ENCODE results near the gene RAB31. TPM values are rescaled to one million over a fixed set of nuclear protein-coding genes. Genes with fewer than 3 reads are reported as not detected.

Gene RAB31
- total RNA-seq, 4 donors from 2014 or later = 108 to 181 (median 136) TPM

DNA sequence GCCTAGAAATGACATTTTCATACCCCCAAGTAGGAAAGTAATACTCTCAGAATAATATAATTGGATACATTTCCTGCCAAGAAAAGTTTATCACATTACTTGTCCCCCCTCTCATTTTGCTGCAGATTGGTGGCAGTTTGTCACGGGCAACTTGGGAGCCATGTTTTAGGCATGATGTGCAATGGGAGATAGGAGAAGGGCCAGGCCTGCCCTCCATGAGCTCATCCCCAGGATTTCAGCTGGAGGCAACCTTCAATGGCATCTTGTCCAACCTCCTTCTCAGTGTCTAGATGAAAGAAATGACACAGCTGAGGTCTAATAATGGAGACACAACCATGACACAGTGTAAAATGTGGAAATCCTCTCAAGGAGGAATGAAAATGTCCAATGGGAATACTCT, 11.4 kb upstream of the RAB31 start:
- no peaks in the 10 kb centered on the region for H3K9me3 ChIP-seq
- no peak overlapping the region for H3K4me3 ChIP-seq
- no peak for ATAC-seq
- WGBS, 2 donors (ENCODE audit: low coverage in 1 of 2) = no CpG with 5 or more reads among the region's 1 CpG
- no peak for TF ChIP-seq POLR2AphosphoS5 (IDR thresholded peaks at IDR 0.05)
- no peak for TF ChIP-seq POLR2A (IDR thresholded peaks at IDR 0.05)
- no peak for TF ChIP-seq EP300 (IDR thresholded peaks at IDR 0.05)
- TF ChIP-seq, protein P1, sequence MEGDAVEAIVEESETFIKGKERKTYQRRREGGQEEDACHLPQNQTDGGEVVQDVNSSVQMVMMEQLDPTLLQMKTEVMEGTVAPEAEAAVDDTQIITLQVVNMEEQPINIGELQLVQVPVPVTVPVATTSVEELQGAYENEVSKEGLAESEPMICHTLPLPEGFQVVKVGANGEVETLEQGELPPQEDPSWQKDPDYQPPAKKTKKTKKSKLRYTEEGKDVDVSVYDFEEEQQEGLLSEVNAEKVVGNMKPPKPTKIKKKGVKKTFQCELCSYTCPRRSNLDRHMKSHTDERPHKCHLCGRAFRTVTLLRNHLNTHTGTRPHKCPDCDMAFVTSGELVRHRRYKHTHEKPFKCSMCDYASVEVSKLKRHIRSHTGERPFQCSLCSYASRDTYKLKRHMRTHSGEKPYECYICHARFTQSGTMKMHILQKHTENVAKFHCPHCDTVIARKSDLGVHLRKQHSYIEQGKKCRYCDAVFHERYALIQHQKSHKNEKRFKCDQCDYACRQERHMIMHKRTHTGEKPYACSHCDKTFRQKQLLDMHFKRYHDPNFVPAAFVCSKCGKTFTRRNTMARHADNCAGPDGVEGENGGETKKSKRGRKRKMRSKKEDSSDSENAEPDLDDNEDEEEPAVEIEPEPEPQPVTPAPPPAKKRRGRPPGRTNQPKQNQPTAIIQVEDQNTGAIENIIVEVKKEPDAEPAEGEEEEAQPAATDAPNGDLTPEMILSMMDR (IDR thresholded peaks at IDR 0.05) = no peak
- no peaks in the 10 kb centered on the region for H3K36me3 ChIP-seq
- no peak overlapping the region for H3K27ac ChIP-seq
- H3K27me3 ChIP-seq = no peaks in the 10 kb centered on the region
- no peaks in the 10 kb centered on the region for H3K4me1 ChIP-seq

DNA sequence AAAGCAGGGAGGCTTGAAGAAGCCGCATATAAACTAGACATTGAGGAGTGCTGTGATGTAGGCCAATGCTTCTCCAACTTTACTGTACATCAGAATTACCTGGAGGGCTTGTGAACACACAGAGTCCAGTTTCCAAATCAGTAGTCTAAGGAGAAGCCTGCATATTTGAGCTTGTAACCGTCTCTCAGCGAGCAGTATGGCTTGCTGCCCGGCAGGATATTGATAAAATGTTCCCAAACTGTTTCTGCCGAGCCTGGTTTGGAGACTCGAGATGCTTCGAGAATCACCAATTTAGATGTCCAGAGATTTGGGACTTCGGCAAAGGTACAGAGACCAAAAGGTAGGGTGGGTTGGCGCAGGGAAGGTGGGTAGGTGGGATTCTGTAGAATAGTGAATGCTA, 11.0 kb upstream of the RAB31 start:
- Histone ChIP-seq H3K27ac (no peak overlapping the region), H3K9me3 (no peaks in the 10 kb centered on the region), H3K4me3 (no peak overlapping the region), H3K27me3 (no peaks in the 10 kb centered on the region), H3K4me1 (no peaks in the 10 kb centered on the region), H3K36me3 (no peaks in the 10 kb centered on the region)
- WGBS, 2 donors (ENCODE audit: low coverage in 1 of 2) = 67 to 92% methylated on average over 7 to 9 of the region's 9 CpGs
- no peak for ATAC-seq
- TF ChIP-seq, protein P1 (IDR thresholded peaks at IDR 0.05) = no peak
- no peak for TF ChIP-seq EP300 (IDR thresholded peaks at IDR 0.05)
- TF ChIP-seq POLR2AphosphoS5 (IDR thresholded peaks at IDR 0.05) = no peak
- TF ChIP-seq POLR2A (IDR thresholded peaks at IDR 0.05) = no peak

DNA sequence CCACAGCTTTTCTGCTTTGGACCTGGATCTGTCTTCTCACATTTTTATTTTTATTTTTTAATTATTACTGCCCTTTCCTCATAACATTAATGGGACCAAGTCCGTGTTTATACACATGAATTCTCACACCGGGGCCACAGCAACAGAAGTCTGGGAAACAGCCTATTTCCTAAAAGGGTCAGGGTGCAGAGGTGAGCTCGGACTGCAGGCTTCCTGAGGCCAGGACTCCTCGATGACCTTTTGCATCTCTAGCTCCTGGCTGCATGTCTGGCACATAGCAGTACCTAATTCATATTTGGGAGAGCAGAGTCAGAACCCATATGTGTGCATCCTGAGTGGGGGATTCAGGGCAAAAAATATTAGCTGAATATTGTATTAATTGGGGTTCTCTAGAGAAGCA, 9.6 kb upstream of the RAB31 start:
- no peak for TF ChIP-seq EP300 (IDR thresholded peaks at IDR 0.05)
- TF ChIP-seq, protein P1 (IDR thresholded peaks at IDR 0.05) = no peak
- Histone ChIP-seq H3K36me3 (no peaks in the 10 kb centered on the region), H3K4me3 (no peak overlapping the region), H3K9me3 (no peaks in the 10 kb centered on the region), H3K27me3 (no peaks in the 10 kb centered on the region), H3K27ac (no peak overlapping the region), H3K4me1 (no peaks in the 10 kb centered on the region)
- WGBS, 2 donors (ENCODE audit: low coverage in 1 of 2) = 79 to 90% methylated on average over 2 of the region's 4 CpGs
- ATAC-seq = no peak

DNA sequence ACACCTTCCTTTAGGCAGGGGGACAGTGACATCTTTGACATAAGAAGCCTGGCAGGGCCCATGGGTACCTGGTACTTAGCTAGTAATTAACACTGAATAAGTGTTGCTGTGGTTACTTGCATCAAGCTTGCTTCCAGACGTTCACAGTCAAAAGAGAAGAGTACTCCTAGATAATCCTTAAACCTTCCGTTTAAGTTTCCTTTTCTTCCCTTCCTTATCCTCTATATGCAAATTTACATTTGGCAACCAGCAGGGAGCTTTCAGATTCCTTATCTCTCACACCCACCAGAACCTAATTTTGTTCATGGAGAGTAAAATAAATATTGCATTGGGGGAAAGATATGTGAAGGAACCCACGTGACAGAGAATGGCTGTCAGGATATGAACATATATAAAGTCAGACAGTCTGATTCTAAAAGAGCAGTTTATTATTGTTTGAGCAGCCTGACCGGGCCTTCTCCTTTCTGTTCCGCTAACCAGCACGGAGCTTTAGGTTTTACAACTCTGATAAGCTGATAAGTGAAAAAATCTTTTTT, 7.8 kb upstream of the RAB31 start:
- no peak for ATAC-seq
- no peak overlapping the region for H3K4me3 ChIP-seq

More for the DNA sequence above, 7.8 kb upstream of the RAB31 start:
- WGBS, 2 donors (ENCODE audit: low coverage in 1 of 2) = 39 to 61% methylated on average over 4 to 6 of the region's 6 CpGs
- Histone ChIP-seq H3K4me1 (no peaks in the 10 kb centered on the region), H3K27ac (no peak overlapping the region), H3K36me3 (no peaks in the 10 kb centered on the region), H3K9me3 (no peaks in the 10 kb centered on the region), H3K27me3 (no peaks in the 10 kb centered on the region)
- TF ChIP-seq, protein P1 (IDR thresholded peaks at IDR 0.05) = no peak
- TF ChIP-seq EP300 (IDR thresholded peaks at IDR 0.05) = no peak
- no peak for TF ChIP-seq POLR2A (IDR thresholded peaks at IDR 0.05)
- no peak for TF ChIP-seq POLR2AphosphoS5 (IDR thresholded peaks at IDR 0.05)
